Skeletal muscle cell (primary cell): Measurements from ENCODE around the gene ACSM3.

Experiments
- DNase-seq: peaks from one replicate; pipeline ENCODE4 v3.0.0-alpha.2; 2010; ENCODE audit warnings: low read depth
- H3K4me3 ChIP-seq: 2 replicates; pipeline ENCODE4 v1.5.1; 2011; ENCODE audit warnings: low read depth, mild to moderate bottlenecking, control low read depth, low read length, moderate library complexity

The ACSM3 gene

GRCh38 chr16:20844054-20844453 lies 80.2 kb downstream of the ACSM3 start:
- H3K4me3 ChIP-seq: no peak overlapping the region
- no peak for DNase-seq

GRCh38 chr16:20844588-20844987 lies 80.8 kb downstream of the ACSM3 start:
- H3K4me3 ChIP-seq: no peak overlapping the region
- DNase-seq: no peak

- no peak for DNase-seq
- no peak overlapping the region for H3K4me3 ChIP-seq
Observed at GRCh38 chr16:20846030-20846429, 82.2 kb downstream of the ACSM3 start.

- no peak for DNase-seq
- no peak overlapping the region for H3K4me3 ChIP-seq
Observed at GRCh38 chr16:20846551-20846950, 82.7 kb downstream of the ACSM3 start.
